HepG2 (cell line): ENCODE measurements around the gene ZNF225. TPM values are rescaled to one million over a fixed set of nuclear protein-coding genes. Genes with fewer than 3 reads are reported as not detected.
A peak's percentile ranks its signal among the peaks of the same experiment; 100 is the strongest.

Experiments used
- CBX5 ChIP-seq: sonication (generic); formaldehyde crosslinking; IDR thresholded peaks from 2 replicates; pipeline ENCODE4 v1.4.0; 2020; ENCODE audit warnings: missing genetic modification reagents, borderline replicate concordance
- FOXK1 ChIP-seq: sonication (generic); formaldehyde crosslinking; IDR thresholded peaks from 2 replicates; pipeline ENCODE4 v1.4.0; 2020; ENCODE audit warnings: low read depth, missing genetic modification reagents, borderline replicate concordance
- GABPB1 ChIP-seq: IDR thresholded peaks from 2 replicates; pipeline ENCODE4 v1.6.1; 2016; ENCODE audit warnings: mild to moderate bottlenecking, missing genetic modification reagents, moderate library complexity, missing compliant biosample characterization
- GATAD2A ChIP-seq: IDR thresholded peaks from 2 replicates; pipeline ENCODE4 v1.6.1; 2016
- GLI4 ChIP-seq: sonication (generic); formaldehyde crosslinking; IDR thresholded peaks from 2 replicates; pipeline ENCODE4 v1.5.1; 2020; ENCODE audit warnings: missing genetic modification reagents, mild to moderate bottlenecking, moderate library complexity, borderline replicate concordance
- HNF1A ChIP-seq, 2 experiments: sonication (generic) in 1 of 2; formaldehyde crosslinking in 1 of 2; IDR thresholded peaks; 2 replicates each; pipeline versions ENCODE4 v1.4.0 to v1.6.1; 2016 to 2020; ENCODE audit warnings: borderline replicate concordance in 1 of 2, low read depth in 1 of 2, mild to moderate bottlenecking in 1 of 2, missing genetic modification reagents in 1 of 2
- HNRNPUL1 ChIP-seq: fragments of 200-400 bp; formaldehyde crosslinking; IDR thresholded peaks from 2 replicates; pipeline ENCODE4 v1.6.1; 2017; ENCODE audit warnings: low read depth, mild to moderate bottlenecking, low read length, moderate library complexity
- MED1 ChIP-seq: sonication (generic); formaldehyde crosslinking; IDR thresholded peaks from 2 replicates; pipeline ENCODE4 v1.4.0; 2020; ENCODE audit warnings: missing genetic modification reagents
- MED13 ChIP-seq: sonication (generic); formaldehyde crosslinking; IDR thresholded peaks from 2 replicates; pipeline ENCODE4 v1.5.0; 2020; ENCODE audit warnings: missing genetic modification reagents
- MIER2 ChIP-seq: IDR thresholded peaks from 2 replicates; pipeline ENCODE4 v1.6.1; 2016; ENCODE audit warnings: missing biosample characterization, missing genetic modification reagents
- MYNN ChIP-seq: sonication (generic); formaldehyde crosslinking; IDR thresholded peaks from 2 replicates; pipeline ENCODE4 v1.4.0; 2020; ENCODE audit warnings: mild to moderate bottlenecking, low read depth, missing genetic modification reagents
- NFE2 ChIP-seq: sonication (generic); formaldehyde crosslinking; IDR thresholded peaks from 2 replicates; pipeline ENCODE4 v1.4.0; 2020; ENCODE audit warnings: missing genetic modification reagents
- PAXIP1 ChIP-seq: sonication (generic); formaldehyde crosslinking; conservative IDR thresholded peaks from 2 replicates; pipeline ENCODE4 v1.4.0; 2020; ENCODE audit warnings: mild to moderate bottlenecking, missing genetic modification reagents, moderate library complexity
- RBFOX2 ChIP-seq: fragments of 200-400 bp; formaldehyde crosslinking; IDR thresholded peaks from 2 replicates; pipeline ENCODE4 v1.6.1; 2017; ENCODE audit warnings: low read depth, mild to moderate bottlenecking, low read length
- TAF15 ChIP-seq: fragments of 200-400 bp; formaldehyde crosslinking; IDR thresholded peaks from one replicate; pipeline ENCODE4 v1.6.1; 2018; ENCODE audit warnings: mild to moderate bottlenecking, low read depth, low read length; ENCODE audit not compliant: poor library complexity, severe bottlenecking
- TCF7 ChIP-seq: sonication (generic); IDR thresholded peaks from 2 replicates; pipeline ENCODE4 v1.6.1; 2016; ENCODE audit warnings: antibody characterized with exemption, low read depth
- ZNF276 ChIP-seq: sonication (generic); formaldehyde crosslinking; IDR thresholded peaks from 2 replicates; pipeline ENCODE4 v1.4.0; 2020; ENCODE audit warnings: mild to moderate bottlenecking, low read depth, missing genetic modification reagents
- ZNF451 ChIP-seq: sonication (generic); formaldehyde crosslinking; IDR thresholded peaks from 2 replicates; pipeline ENCODE4 v1.5.0; 2020; ENCODE audit warnings: mild to moderate bottlenecking, missing genetic modification reagents
- ZNF550 ChIP-seq: sonication (generic); formaldehyde crosslinking; IDR thresholded peaks from 2 replicates; pipeline ENCODE4 v1.4.0; 2020; ENCODE audit warnings: mild to moderate bottlenecking, missing genetic modification reagents, borderline replicate concordance
- polyA plus RNA-seq, 8 experiments: library from polyadenylated mRNA; depleted of rRNA in 3 of 8; stranded (reverse) in 7 of 8; unstranded in 1 of 8; fragments of >200 nt; fragmentation: Illumina TruSeq in 4 of 8; extraction: Trizol in 4 of 8; gene quantifications; 2 replicates each; pipeline versions ENCODE4 v1.2.1 to v1.2.3, GENCODE V29; 2011 to 2016; ENCODE audit warnings: low read depth in 4 of 8, missing spikeins in 1 of 8, mixed read lengths in 1 of 8; ENCODE audit not compliant: insufficient read depth in 1 of 8
- total RNA-seq, 5 experiments: library from RNA; depleted of rRNA; stranded (reverse); fragments of >200 nt; fragmentation: Illumina TruSeq; extraction: Trizol; gene quantifications; 2 replicates each; pipeline ENCODE4 v1.2.3, GENCODE V29; 2016; ENCODE audit warnings: low read depth in 1 of 5

Gene ZNF225
- total and polyA plus RNA-seq, 2 of the 13 experiments (the other 11 are each of a cell fraction or from before 2014, with no cell fraction given) = 0.87 to 3.3 TPM

- TF ChIP-seq HNF1A (IDR thresholded peaks at IDR 0.05; ENCODE audit: low read depth) = no peak
- TF ChIP-seq HNF1A (CRISPR knock-in tag; IDR thresholded peaks at IDR 0.05; ENCODE audit: borderline replicate concordance) = no peak
- no peak for TF ChIP-seq ZNF276 (CRISPR knock-in tag)
- TF ChIP-seq TCF7 = no peak
- no peak for TF ChIP-seq MED1
- no peak for TF ChIP-seq HNRNPUL1
- peak; percentile 84 for TF ChIP-seq GATAD2A (CRISPR knock-in tag)
- TF ChIP-seq RBFOX2 = 0 out of 2 replicates have a peak, but pooled peaks have one; percentile 42
- TF ChIP-seq PAXIP1 (CRISPR knock-in tag) = 0 out of 2 replicates have a peak, but pooled peaks have one; percentile 15
- TF ChIP-seq TAF15 = no peak
- peak; percentile 96 for TF ChIP-seq GABPB1
- TF ChIP-seq MIER2 (CRISPR knock-in tag) = 0 out of 2 replicates have a peak, but pooled peaks have one; percentile 33
- TF ChIP-seq GLI4 (CRISPR knock-in tag) = no peak
- TF ChIP-seq CBX5 = 0 out of 2 replicates have a peak, but pooled peaks have one; percentile 24
- 0 out of 2 replicates have a peak, but pooled peaks have one; percentile 47 for TF ChIP-seq ZNF550 (CRISPR knock-in tag)
- TF ChIP-seq NFE2 (CRISPR knock-in tag) = no peak
- TF ChIP-seq MED13 = no peak
- TF ChIP-seq ZNF451 (CRISPR knock-in tag) = no peak
- no peak for TF ChIP-seq MYNN (CRISPR knock-in tag)
- peak; percentile 61; the same call in 1 of the 2 replicates for TF ChIP-seq FOXK1 (CRISPR knock-in tag)
Measured at GRCh38 chr19:44141191-44142058, 28.2 kb downstream of the ZNF225 start, which contains the start of gene ZNF234 (continued).
